Eye (tissue), 1 donor: ENCODE results near the gene GGT6.
A peak's percentile ranks its signal among the peaks of the same experiment; 100 is the strongest.

ENCODE experiments used
- DNase-seq: peaks from one replicate; pipeline ENCODE4 v3.0.0-alpha.2; 2015

Gene GGT6

DNA sequence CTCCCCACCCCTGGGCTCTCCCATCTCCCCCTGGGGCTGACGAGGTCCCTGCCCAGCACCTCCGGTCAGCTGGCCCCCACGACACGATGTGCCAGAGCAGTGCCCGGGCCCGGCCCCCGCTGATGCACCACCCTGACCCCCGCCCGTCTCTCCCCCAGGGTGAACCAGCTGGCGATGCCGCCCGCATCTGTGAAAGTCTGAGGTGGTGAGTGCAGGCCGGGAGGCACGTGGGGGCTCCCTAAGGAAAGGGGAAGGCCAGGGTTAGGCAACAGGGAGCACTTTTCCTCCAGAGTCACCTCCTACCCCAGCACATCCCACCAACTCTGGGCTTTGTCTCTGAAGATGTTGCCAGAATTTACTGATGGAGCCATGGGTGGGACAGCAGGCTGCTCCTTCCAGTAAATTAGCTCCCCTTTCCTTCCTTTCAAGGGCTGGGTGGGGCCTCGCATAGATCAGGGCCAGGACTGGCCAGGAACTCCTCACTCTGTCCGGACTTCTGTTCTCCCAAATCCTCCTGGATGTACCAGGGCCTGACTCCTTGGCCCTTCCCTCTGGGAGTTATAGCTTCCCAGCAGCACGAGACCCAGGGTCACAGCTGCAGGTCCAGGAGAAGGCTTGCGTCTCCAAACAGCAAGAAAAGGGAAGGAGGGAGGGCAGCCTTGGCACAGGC, 23.5 kb downstream of the GGT6 start:
- no peak for DNase-seq

DNA sequence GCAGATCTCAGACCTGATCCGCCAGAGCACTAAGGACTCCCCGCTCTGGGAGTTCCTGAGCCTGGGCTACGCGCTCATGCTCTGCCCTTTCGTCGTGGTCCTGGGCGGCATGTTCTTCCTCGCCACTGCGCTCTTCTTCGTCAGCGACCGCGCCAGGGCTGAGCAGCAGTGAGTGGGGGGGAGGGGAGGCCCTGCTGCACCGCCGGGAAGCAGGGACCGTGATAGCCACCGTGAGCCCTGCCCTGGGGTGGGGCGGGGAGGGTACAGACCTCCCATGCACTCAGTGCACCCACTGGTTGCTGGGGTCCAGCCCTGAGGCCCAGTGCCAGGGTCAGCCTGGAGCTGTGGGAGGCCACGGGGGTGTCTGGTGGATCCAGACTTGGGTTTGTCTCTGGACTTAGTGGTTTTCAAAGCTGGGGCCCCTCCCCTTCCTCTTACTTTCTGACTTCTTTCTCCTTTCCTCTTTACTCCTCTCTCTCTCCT, 24.1 kb downstream of the GGT6 start:
- DNase-seq: peak; percentile 62

DNA sequence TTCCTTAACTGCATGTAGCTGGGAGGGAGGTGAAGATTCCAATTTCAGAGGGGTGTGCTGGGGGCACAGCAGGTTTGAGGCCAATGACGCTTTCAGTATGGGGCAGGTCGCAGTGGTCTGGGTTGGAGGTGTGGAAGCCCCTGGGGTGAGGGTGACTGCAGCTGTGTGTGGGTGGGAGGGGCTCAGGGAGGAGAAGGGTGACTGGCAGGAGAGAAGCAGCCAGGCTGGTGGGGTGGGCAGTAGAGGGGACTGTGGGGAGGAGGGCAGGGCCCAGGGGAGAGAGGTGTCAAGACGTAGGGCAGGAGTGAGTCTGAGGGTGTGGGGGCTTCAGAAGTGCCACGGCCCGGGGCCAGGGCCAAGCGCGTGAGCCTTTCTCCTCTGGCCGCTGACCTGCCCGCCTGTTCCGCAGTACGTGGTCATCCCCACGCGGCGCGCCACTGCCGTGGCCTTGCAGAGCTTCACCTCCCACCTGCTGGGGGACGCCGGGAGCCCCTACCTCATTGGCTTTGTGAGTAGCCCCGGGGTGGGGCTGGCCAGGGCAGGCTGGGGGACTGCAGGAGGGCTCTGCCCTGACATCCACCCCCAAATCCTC, 24.6 kb downstream of the GGT6 start:
- DNase-seq: no peak

DNA sequence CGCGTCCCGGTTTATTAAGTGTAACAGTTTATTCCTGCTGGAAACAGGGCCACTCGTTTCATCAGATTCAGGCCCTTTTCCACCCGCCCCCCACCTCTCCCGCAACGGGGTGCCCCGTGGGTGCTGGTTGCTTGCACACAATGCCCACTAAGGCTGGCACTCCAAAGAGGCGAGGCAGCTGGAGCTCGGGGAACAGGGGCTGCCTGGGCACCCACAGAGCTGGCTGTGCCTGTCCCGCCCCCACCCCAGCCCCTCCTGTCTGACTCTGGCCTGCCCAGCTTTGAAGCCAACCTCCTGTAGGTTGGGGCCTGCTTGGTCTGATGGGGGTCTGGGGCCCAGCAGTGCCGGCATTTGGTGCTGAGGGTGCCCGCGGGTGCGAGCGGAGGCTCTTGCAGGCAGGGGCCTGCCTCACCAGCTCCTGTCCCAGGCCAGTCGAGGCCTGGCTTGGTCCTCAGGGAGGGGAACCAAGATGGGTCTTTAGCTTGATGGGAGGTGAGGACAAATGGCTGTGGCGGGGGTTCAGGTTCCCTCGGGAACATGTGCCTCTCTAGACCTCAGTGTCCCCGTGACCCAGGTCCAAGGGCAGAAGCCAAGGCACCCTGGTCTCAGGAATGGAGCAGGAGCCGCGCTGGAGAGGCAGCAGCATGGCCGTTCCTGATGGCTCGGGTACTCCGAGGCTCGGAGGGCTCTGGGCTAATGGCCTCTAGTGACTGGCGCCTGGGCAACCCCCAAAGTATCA, 25.3 kb downstream of the GGT6 start:
- DNase-seq: no peak

DNA sequence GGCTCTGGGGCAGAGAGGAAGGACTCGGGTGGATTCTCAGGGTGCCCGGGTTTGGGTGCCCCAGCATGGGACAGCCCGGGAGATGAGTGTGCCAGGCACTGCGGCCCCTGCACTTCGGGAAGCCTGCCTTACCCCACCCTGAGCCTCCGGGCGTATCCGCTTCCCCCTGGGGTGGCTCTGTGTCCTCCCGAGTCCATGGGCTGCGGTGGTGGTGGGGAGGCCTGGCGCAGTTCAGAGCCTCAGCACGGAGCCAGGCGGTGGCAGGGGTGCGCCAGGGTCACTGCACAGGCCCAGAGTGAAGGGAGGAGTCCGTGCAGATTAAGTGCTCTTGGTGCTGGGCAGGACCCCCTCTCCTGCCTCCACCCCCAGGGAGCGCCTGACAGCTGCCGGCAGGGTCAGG, 25.9 kb downstream of the GGT6 start:
- no peak for DNase-seq

DNA sequence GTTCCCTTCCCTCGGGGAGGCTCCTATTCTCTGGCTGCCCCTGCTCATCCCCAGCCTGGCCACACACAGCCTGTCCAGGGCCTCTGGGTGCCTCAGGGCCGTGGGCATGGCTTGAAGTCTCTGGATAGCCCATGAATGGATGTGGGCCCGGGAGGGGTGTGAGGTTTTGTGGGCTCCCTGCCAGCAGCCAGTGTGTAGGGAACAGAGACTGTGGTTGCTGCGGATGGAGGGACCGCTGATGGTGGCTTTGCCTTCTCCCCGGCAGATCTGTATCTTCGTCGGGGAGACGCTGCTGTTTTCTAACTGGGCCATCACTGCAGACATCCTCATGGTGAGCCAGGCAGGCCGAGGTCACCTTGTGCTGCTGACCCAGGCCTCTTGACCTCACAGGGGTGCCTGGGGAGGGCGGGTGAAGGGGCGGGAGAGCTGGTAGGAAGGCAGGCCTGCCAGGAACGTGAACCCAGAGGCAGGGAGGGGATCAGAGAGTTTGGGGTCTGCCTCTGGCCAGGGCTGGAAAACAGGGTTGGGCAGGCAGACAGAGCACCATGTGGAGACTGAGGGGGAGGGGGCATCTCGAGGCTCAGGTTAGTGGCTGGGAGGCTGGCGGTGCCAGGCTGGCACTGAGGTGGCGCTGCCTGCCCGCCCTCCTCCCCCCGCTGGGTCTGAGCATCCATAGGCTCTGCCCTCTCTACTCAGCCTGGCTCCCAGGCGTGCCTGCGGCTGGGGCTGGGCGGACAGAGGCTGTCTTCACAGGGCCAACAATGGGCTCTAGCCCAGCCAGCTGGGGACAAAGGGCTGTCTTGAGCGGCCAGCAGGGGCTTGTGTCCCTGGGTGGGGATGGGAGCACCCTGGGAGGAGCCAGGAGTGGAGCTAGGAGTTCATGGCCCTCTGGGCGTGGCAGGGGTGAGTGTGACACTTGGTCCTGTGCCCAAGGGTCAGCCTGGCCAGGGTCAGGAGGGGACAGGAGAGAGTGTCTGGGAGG, 26.6 kb downstream of the GGT6 start:
- no peak for DNase-seq

DNA sequence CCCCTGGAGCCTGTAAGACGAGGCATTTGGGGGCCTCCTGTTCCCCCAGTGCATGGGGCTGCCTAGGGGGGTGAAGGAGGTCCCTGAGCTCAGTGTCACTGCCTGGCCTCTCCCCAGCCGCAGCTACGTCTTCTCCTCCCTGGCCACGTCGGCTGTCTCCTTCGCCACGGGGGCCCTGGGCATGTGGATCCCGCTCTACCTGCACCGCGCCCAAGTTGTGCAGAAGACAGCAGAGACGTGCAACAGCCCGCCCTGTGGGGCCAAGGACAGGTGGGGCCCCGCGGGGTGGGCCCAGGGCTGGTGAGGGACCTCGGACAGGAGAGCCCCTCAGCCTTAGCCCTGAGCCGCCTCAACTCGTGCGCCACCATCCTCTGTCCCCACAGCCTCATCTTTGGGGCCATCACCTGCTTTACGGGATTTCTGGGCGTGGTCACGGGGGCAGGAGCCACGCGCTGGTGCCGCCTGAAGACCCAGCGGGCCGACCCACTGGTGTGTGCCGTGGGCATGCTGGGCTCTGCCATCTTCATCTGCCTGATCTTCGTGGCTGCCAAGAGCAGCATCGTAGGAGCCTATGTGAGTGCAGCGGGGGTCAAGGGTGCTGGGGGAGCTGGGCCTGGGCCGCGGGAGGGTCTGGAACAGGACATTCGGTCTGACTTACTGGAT, 27.4 kb downstream of the GGT6 start:
- DNase-seq: no peak

DNA sequence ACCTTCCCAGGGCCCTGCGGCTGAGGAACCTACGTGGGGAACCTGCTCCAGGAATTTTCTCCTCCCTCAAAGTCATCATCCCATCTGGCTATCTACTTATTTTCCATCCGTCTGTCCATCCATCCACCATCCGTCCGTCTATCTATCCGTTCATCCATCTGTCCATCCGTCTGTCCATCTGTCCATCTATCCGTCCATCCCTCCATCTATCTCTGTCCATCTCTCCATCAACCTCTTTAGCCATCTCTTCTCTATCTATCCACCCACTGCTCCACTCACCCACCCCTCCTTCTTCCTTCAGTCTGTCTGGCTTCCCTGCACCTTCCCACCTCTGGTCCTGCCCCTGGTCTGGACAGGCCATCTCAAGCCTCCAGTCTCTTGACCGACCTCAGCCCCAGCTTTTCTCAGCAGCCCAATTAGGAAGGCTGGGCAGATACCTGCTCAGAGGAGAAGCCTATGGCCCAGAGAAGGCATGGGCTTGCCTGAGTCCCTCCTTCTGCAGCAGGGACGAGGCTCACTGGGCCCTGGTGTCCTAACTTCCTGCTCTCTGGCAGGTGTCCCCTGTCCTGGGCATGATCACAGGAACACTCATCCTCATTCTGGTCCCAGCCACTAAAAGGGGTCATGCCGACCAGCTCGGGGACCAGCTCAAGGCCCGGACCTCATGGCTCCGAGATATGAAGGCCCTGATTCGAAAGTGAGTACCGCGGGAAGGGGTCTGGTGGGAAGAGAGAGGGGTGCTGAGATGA, 28.2 kb downstream of the GGT6 start:
- DNase-seq: no peak

DNA sequence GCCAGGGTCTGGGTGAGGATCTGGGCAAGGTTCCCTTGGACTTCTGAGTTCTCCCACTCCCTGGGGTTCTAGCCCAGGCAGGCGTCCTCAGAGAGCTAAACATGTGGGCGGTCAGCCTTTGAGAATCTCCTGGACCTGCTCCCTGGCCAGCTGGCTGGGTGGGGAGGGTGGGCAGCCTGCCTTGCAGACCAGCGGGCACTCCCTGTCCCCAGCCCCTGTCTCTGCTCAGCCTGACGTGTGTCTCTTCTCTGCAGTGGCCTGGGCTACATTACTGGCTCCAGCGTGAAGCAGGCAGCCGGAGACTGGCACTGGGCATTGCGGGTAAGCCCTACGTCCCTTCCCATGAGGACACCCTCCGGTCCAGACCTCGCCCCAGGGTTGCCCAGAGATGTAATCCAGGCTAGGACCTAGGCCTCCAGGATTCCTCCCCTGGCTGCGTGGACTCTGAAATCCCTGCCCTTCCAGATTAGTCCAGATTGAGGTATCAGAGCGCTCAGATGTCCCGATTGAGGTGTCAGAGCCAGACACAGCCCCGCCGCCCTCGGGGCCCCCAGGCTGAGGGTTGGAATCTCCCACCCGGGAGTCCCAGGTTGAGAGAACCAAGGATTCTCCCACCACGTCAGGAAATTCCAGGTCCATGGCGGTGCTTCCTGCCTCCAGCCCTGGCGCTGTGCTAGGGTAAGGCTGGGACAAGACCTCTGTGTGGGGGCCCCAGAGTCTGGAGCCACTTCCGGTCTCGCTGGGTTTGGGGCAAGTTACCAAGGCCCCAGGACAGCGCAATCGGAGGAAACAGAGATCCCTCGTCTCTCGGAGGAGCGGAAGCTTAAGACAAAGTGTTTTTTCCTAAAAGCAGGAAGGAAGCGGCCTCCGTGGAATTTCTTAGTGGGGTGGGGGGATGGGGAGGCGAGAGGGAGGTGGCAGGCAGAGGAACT, 29.3 kb downstream of the GGT6 start:
- no peak for DNase-seq

DNA sequence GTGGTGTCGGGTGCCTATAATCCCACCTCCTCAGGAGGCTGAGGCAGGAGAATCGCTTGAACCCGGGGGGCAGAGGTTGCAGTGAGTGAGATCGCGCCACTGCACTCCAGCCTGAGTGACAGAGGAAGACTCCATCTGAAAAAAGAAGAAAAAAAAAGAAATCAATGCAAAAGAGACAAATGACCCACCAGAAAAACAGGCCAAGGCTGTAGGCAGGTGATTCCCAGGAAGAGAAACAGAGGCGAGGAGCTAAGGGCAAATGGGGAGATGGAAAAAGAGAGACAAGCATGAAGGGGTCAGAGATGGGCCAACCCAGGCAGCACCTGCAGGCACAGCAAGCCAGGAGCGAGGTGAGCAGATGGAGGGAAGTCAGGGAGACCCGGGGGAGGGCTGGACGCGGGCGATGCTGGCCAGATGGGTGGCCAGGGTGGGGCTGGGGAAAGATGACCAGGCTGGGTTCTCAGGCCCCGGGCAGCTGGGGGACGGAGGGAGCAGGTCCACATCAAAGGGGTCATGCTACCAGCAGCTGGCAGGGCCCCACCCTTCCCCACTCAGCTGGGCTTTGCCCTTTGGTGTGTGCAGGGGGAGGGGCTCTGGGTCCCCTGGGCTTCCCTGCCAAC, 30.7 kb downstream of the GGT6 start:
- no peak for DNase-seq

DNA sequence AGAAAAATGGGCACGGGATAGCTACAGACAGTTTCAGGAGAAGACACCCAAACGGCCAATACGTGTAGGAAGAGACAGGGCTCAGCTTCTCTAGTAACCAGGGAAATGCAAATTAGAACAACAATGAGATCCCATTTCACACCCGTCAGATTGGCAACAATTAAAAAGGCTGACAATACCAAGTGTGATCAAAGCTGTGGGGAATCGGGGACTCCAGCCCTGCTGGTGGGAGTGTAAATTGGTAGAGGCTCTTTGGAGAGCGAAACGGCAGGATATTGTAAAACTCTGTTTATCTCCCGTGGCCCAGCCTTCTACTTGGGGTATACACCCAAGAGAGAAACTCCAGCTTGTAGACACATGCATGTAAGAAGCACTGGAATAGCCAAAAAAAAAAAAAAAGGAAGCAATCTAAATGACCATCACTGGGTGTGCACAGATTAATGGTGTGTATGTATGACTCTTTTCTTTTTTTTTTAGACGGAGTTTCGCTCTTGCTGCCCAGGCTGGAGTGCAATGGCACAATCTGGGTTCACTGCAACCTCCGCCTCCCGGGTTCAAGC, 32.7 kb downstream of the GGT6 start:
- no peak for DNase-seq

DNA sequence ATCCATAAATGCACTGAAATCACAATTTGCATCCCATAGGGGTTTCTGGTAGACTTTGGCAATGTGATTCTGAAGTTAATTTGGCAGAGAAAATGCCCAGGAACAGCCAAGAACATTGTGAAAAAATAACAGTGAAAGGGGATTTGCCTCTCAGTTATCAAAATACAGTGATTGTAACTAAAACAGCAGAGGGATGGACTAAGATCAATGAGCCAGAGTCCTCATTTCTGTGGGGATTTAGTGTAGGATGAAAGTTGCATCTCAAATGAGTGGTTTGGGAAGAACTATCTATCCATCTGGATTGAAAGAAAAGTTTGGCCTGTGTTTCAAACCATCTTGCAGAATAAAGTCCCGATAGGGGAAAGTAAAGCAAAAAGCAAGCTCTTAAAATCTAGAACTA, 33.2 kb downstream of the GGT6 start:
- peak; percentile 56 for DNase-seq

DNA sequence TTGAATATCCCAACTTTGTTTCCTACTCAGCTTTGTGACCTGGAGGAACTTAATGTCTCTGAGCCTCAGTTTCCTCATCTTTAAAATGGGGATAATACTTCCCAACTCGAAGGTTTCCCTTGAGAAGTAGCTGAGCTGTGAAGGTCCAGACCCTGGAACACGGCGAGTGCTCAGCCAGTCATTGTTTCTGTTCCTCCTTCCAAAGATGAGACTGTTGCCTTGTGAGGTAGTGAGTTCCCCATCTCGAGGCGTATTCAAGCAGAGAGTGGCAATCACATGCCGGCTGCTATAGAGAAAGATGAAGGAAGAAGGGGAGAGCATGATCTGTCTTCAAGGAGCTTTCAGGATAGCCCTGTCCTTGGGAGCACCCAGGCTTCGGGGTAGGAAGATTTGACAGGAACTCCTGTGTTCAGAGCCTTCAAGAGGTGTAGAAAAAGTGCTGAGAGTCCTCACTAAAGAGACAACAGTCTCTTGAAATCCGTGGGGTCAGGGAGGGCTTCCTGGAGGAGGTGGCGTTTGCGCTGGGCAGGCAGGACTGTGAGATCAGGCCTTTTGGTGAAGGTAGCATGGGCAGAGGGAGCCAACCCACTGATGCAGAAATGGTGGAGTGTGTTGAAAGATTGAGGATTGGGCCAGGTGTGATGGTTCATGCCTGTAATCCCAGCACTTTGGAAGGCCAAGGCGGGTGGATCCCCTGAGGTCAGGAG, 34.5 kb downstream of the GGT6 start:
- no peak for DNase-seq

DNA sequence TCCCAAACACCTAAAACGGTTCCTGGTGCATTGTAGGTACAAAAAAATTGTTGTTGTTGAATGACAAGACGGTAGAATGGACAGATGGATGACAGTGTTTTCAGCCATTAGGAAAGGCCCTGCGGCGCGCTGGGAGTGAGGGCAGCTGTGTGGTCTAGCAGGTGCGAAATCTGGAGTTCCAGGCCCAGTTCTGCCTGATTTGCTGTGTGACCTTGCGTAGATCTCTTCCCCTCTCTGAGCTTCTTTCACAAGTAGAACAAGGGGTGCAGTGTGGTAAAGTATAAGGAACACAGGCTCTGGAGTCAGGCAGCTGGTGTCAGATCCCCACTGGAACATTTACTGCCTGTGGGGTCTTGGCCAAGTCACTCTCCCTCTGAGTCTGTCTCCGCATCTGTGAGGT, 36.4 kb downstream of the GGT6 start:
- DNase-seq: no peak

DNA sequence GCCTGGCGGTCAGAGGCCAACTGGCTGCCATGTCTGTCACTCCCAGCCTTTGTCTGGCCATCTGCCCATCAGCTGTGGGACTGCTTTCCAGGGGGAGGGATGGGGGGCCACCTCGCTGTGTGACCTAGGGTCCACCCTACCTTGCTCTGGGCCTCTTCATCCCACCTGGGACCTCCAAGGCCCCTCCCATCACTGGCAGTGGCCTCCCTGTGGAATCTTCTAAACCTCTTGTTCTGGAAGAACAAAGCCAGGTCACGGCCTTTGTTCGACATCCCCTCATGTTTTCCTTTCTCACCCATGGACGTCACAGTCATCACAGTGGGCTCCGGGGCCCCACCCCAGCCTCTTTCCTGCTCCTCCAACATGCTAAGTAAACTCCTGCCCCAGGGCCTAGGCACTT, 37.7 kb downstream of the GGT6 start:
- no peak for DNase-seq

DNA sequence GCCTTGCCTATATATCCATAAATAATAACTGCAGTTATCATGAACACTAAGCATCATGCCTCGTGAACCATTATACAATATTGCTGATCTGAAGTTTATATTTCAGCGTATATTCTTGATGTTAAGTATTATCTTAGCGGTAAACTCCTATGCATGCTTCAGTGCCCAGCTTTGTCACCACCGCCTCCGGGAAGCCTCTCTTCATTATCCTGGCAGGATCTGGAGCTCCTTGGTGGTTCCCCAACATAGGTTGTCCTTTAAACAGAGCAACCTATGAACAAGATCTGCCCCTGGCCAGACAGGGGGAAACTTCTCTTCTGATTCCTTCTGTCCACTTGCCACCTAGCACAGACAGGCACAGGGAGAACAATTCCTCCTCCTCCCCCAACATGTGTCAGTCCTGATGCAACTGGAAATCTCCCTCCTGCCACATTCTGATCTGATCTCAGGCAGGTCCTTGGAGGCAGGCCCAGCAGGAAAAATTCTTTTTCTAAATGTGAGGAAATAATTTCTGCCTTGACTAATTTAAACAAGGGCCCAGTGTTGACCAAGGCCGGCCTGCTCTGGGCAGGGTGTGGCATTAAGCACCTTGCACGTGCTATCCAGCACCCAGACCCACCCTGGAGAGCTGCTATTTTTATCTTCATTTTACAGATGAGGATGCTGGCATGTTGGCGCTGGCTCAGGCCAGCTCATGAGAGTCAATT, 39.3 kb downstream of the GGT6 start:
- DNase-seq: no peak

DNA sequence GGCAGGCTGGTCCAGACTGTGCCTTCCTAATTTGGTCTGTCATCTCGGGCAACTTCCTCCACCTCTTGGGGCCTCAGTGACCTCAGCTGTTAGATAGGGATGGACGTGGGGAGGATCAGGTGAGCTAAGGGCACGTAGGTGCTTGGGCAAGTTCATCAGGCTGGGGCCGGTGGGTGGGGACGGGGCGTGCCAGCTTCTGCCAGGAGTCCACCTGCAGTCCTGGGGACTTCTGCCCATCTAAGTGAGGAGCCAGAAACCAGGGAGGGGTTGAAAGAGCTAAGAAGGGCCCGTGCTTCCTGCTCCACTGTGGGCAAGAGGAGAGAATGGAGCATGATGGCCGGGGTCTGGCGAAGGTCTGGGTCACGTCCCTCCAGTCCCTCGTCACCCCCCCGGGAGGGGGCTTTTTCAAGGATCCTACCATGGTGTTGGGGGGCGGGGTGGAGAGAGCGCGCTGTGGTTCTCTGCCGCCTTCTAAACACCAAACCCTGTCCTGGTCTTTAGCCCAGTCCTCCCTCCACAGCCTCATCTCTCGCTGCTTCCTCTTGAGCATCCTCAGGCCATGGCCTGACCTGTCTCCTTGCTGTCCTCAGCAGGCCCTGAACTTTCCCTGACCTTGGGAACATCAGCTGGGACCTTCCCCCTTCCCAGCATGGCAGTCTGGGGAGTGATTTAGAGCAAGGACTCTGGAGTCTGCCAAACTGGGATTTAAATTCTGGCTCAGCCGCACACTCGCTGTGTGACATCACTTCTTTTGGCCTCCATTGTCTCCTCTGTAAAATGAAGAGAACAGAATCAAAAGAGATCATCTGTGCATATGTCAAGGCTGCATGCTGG, 40.1 kb downstream of the GGT6 start:
- no peak for DNase-seq
